ENCODE data around the gene NR3C2.
"Not testable (repeated sequence)": the region's sequence is repeated elsewhere in the genome, so short reads cannot be mapped to it uniquely, and the experiment has no call there.

Gene NR3C2

DNA sequence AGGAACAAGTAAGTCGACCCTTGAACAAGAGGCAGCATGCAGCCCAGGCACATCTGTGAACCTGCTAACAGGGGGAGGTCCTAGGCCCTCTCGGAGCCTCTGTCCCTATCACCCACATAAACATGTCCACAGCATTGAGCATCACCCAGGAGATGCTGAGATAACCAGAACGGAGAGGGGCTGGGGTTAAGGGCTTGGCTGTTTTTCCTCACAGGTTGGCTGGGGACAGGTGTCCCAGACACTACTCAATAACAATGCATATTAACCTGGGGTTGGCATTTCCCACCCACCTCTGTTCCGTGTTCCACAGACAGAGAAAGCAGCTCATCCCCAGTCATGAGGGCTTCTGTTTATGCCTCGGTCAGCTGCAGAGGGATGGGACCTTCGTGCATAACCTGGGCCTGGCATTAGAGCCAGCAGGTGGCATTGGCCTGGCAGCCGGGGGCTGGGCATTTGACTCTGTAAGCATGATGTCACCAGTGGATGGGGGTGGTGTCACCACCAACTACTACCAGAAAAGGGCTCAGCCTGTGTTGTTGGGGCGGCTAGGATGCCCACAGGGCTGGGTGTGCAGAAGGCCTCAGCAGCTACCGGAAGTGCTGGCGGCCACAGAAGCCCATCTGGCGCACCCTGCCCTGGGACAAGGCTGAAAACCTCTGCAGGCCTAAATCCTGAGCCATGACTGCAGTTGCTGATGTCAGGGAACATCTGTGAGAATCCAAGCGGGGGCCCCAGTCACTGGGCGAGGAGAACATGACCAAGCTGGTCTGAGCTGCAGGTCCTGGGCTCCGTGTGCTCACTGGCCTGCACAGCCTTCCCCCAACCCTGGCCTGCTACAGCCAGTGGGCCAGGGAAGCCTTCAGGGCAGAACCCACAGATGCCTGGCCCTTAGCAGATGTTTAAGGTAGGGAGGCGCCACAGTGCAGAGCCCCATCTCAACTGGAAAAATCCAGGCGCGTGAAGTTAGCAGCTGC is 351.4 kb downstream of the NR3C2 start:
- H3K27ac ChIP-seq = no peak overlapping the region
- TF ChIP-seq, protein P1, sequence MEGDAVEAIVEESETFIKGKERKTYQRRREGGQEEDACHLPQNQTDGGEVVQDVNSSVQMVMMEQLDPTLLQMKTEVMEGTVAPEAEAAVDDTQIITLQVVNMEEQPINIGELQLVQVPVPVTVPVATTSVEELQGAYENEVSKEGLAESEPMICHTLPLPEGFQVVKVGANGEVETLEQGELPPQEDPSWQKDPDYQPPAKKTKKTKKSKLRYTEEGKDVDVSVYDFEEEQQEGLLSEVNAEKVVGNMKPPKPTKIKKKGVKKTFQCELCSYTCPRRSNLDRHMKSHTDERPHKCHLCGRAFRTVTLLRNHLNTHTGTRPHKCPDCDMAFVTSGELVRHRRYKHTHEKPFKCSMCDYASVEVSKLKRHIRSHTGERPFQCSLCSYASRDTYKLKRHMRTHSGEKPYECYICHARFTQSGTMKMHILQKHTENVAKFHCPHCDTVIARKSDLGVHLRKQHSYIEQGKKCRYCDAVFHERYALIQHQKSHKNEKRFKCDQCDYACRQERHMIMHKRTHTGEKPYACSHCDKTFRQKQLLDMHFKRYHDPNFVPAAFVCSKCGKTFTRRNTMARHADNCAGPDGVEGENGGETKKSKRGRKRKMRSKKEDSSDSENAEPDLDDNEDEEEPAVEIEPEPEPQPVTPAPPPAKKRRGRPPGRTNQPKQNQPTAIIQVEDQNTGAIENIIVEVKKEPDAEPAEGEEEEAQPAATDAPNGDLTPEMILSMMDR (IDR thresholded peaks at IDR 0.05) = no peak

DNA sequence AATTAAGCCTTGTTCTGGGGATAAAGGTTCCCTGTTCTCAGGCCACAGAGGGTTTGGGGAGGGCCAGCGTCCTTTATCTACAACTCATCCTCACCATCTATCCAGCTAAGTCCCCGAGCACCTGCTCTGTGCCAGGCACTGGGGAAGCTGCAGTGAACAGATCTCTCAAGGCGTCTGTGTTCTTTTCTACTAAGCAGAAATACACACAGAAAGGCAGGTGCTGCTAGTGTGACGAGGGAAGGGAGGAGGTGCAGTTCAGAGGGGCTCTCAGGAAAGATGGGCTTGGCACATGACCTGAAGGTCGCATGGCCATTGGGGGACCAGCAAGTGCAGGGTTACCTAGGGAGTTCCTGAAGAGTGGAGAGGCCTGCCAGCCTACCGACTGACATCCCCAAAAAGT is 352.2 kb downstream of the NR3C2 start:
- no peak for TF ChIP-seq ZFX (IDR thresholded peaks at IDR 0.05; ENCODE audit: borderline replicate concordance)
- TF ChIP-seq, protein P1 (IDR thresholded peaks at IDR 0.05) = no peak

DNA sequence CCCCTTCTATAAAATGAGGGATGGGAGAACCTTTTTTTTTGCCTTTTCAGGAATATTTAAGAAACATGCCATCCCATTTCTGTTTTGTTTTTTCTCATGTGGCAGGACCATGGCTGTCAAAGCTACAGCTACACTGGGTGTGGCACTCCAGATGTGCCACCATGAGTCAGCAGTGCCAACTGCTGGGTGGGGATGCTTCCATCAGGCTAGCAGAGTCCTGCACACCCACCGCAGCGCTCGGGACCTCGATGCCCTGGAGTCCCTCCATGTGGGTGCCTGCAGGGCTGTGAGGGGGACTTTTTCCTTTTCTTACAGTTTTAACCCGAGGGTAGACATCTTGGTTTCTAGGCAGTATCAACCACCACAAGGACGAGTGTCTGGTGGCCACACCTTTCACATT is 352.6 kb downstream of the NR3C2 start:
- no peak overlapping the region for H3K27ac ChIP-seq
- no peak for TF ChIP-seq ZFX (IDR thresholded peaks at IDR 0.05; ENCODE audit: borderline replicate concordance)
- TF ChIP-seq, protein P1 (IDR thresholded peaks at IDR 0.05) = no peak

More for the DNA sequence above, 352.2 kb downstream of the NR3C2 start:
- H3K27ac ChIP-seq = no peak overlapping the region

DNA sequence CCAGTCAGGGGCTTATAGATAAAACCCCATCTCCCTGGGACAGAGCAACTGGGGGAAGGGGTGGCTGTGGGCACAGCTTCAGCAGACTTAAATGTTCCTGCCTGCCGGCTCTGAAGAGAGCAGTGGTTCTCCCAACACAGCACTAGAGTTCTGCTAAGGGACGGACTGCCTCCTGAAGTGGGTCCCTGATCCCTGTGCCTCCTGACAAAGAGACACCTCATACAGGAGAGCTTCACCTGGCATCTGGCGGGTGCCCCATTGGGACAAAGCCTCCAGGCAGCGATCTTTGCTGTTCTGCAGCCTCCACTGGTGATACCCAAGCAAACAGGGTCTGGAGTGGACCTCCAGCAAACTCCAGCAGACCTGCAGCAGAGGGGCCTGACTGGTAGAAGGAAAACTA is 359.1 kb downstream of the NR3C2 start:
- H3K27ac ChIP-seq = not testable (repeated sequence)

DNA sequence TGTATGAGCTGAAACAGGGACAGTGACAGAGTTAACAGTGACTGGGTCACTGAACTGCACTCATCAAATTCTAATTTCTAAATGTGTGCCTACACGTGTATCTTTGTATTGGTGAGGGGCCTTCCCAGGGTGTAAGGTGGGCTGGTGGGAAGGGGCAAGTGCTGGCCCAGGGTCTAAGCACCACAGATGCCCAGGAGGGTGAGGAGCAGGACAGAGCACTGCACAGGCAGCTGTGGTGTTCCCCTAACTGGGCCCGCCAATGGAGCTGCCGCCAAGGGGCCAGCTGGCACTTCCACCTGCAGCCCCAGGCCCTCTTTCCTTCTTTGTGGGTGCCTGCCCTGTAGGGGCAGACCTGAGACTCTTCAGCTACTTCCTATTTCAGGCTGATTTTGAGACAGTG is 360.5 kb downstream of the NR3C2 start:
- TF ChIP-seq, protein P1 (IDR thresholded peaks at IDR 0.05) = no peak
- TF ChIP-seq ZFX (IDR thresholded peaks at IDR 0.05; ENCODE audit: borderline replicate concordance) = no peak

DNA sequence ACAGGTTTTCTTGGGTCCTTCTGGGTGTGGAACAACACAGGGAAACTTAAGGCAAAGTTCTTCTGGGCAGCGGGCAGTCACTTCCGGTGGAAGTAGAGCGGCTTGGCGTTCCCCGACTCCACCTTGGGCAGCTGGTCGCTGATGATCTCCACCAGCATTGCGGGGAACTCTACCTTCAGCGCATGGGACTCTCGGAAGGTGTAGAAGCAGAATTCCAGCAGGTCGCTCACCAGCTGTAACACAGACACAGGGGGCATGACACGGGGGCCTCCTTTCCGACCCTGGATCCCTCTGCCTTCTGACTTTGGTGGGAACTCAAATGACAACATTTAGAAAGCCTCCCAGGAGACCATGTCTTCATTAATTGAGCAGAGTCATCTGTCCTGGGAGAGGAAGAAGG is 360.9 kb downstream of the NR3C2 start:
- no peak overlapping the region for H3K27ac ChIP-seq
- TF ChIP-seq, protein P1 (IDR thresholded peaks at IDR 0.05) = no peak
- no peak for TF ChIP-seq ZFX (IDR thresholded peaks at IDR 0.05; ENCODE audit: borderline replicate concordance)

More for the DNA sequence above, 360.5 kb downstream of the NR3C2 start:
- no peak overlapping the region for H3K27ac ChIP-seq

DNA sequence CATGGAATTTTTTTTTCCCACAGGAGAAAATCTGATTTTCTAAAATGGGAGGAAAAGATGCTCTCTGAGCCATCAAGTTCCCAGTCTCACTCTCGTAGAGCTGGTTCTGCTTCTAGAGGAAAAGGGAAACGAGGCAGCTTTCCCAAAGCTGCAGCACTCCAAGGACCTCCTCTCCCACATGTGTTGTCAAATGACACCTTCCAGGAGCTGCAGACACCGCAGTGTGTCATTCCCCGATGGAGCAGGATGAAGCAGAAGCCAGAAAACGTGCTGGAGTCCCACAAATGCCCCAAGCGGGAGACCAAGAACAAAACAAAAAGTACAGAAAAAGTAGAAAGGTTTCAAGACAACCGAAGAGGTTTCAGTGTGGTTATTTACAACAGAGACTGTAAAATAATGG is 362.3 kb downstream of the NR3C2 start:
- TF ChIP-seq, protein P1 (IDR thresholded peaks at IDR 0.05) = no peak
- TF ChIP-seq ZFX (IDR thresholded peaks at IDR 0.05; ENCODE audit: borderline replicate concordance) = no peak
- no peak overlapping the region for H3K27ac ChIP-seq
